Measurements from ENCODE around the gene TFAP2E. TPM values are rescaled to one million over a fixed set of nuclear protein-coding genes. Genes with fewer than 3 reads are reported as not detected.
A peak's percentile ranks its signal among the peaks of the same experiment; 100 is the strongest.

TFAP2E gene
- total RNA-seq, 1 donor from 2014 or later, result 0.30 TPM

DNA sequence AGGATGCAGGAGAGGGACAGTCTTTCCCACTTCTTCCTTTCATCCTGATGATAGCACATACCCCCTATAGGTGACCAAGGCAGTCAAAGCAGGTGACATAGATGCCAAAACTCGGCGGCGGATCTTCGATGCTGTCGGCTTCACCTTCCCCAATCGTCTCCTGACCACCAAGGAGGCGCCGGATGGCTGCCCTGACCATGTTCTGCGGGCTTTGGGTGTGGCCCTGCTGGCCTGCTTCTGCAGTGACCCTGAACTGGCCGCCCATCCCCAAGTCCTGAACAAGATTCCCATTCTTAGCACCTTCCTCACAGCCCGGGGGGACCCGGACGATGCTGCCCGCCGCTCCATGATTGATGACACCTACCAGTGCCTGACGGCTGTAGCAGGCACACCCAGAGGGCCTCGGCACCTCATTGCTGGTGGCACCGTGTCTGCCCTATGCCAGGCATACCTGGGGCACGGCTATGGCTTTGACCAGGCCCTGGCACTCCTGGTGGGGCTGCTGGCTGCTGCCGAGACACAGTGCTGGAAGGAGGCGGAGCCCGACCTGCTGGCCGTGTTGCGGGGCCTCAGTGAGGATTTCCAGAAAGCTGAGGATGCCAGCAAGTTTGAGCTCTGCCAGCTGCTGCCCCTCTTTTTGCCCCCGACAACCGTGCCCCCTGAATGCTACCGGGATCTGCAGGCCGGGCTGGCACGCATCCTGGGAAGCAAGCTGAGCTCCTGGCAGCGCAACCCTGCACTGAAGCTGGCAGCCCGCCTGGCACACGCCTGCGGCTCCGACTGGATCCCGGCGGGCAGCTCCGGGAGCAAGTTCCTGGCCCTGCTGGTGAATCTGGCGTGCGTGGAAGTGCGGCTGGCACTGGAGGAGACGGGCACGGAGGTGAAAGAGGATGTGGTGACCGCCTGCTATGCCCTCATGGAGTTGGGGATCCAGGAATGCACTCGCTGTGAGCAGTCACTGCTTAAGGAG, 12.6 kb upstream of the TFAP2E start:
- DNase-seq, result peak; percentile 78
- intact Hi-C loops (cut with micrococcal nuclease), result loop anchor here (5.0 kb wide), 1 partner anchor 108 kb away; no protein-coding TSS in a partner anchor
- no peaks in the 10 kb centered on the region for H3K27me3 ChIP-seq (ENCODE audit: low read depth)
- H3K9me3 ChIP-seq (replicated peaks), result no peaks in the 10 kb centered on the region
- TF ChIP-seq, protein P1, sequence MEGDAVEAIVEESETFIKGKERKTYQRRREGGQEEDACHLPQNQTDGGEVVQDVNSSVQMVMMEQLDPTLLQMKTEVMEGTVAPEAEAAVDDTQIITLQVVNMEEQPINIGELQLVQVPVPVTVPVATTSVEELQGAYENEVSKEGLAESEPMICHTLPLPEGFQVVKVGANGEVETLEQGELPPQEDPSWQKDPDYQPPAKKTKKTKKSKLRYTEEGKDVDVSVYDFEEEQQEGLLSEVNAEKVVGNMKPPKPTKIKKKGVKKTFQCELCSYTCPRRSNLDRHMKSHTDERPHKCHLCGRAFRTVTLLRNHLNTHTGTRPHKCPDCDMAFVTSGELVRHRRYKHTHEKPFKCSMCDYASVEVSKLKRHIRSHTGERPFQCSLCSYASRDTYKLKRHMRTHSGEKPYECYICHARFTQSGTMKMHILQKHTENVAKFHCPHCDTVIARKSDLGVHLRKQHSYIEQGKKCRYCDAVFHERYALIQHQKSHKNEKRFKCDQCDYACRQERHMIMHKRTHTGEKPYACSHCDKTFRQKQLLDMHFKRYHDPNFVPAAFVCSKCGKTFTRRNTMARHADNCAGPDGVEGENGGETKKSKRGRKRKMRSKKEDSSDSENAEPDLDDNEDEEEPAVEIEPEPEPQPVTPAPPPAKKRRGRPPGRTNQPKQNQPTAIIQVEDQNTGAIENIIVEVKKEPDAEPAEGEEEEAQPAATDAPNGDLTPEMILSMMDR (IDR thresholded peaks at IDR 0.05; ENCODE audit: borderline replicate concordance), result peak; percentile 9
- peak overlapping the region; percentile 33 for H3K4me3 ChIP-seq
- peaks cover 29% of the 10 kb centered on the region for H3K36me3 ChIP-seq
- H3K27ac ChIP-seq (replicated peaks), result peak overlapping the region; percentile 70
- peaks cover 68% of the 10 kb centered on the region for H3K4me1 ChIP-seq

- H3K27ac ChIP-seq (replicated peaks), result peak overlapping the region; percentile 70
- DNase-seq, result no peak
- peaks cover 33% of the 10 kb centered on the region for H3K36me3 ChIP-seq
- no peaks in the 10 kb centered on the region for H3K27me3 ChIP-seq (ENCODE audit: low read depth)
- H3K4me1 ChIP-seq, result peaks cover 59% of the 10 kb centered on the region
- no peaks in the 10 kb centered on the region for H3K9me3 ChIP-seq (replicated peaks)
- peak overlapping the region; percentile 33 for H3K4me3 ChIP-seq
- TF ChIP-seq, protein P1 (IDR thresholded peaks at IDR 0.05; ENCODE audit: borderline replicate concordance), result no peak
- intact Hi-C loops (cut with micrococcal nuclease), result loop anchor here (5.0 kb wide), 1 partner anchor 109 kb away; no protein-coding TSS in a partner anchor
Measured at GRCh38 chr1:35561297-35561971, 11.7 kb upstream of the TFAP2E start.

GRCh38 chr1:35561972-35562680, 11.0 kb upstream of the TFAP2E start:
- TF ChIP-seq, protein P1 (IDR thresholded peaks at IDR 0.05; ENCODE audit: borderline replicate concordance), result no peak
- Histone ChIP-seq H3K36me3 (peaks cover 33% of the 10 kb centered on the region), H3K4me3 (no peak overlapping the region), H3K9me3 (replicated peaks) (no peaks in the 10 kb centered on the region), H3K27ac (replicated peaks) (no peak overlapping the region), H3K4me1 (peaks cover 52% of the 10 kb centered on the region), H3K27me3 (ENCODE audit: low read depth) (no peaks in the 10 kb centered on the region)
- no peak for DNase-seq
- intact Hi-C loops (cut with micrococcal nuclease), result loop anchor here (5.0 kb wide), 1 partner anchor 110 kb away; no protein-coding TSS in a partner anchor

DNA sequence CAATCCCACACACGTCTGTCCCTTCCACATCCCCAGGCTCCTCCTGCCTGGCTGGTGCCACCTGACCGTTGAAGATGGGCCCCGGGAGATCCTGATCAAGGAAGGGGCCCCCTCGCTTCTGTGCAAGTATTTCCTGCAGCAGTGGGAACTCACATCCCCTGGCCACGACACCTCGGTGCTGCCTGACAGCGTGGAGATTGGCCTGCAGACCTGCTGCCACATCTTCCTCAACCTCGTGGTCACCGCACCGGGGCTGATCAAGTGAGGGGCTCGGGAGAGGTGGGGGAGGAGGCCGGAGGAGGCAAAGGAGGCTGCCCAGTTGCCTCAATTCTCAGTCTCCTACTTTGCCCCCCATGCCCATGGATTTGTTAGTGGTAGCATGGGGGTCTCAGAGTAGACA, 9.9 kb upstream of the TFAP2E start:
- Histone ChIP-seq H3K4me3 (no peak overlapping the region), H3K9me3 (replicated peaks) (no peaks in the 10 kb centered on the region), H3K36me3 (peaks cover 33% of the 10 kb centered on the region), H3K4me1 (peaks cover 43% of the 10 kb centered on the region), H3K27me3 (ENCODE audit: low read depth) (no peaks in the 10 kb centered on the region), H3K27ac (replicated peaks) (no peak overlapping the region)
- DNase-seq, result no peak
- intact Hi-C loops (cut with micrococcal nuclease), result loop anchor here (5.0 kb wide), 1 partner anchor 111 kb away; no protein-coding TSS in a partner anchor
- TF ChIP-seq, protein P1 (IDR thresholded peaks at IDR 0.05; ENCODE audit: borderline replicate concordance), result no peak

Measured in left ventricle myocardium inferior (tissue), 1 donor.